Measurements from ENCODE around the gene NCAM1.

Gene NCAM1

GRCh38 chr11:113129261-113129992 is 168.2 kb downstream of the NCAM1 start:
- no peak for DNase-seq

GRCh38 chr11:113131036-113131775 is 170.0 kb downstream of the NCAM1 start:
- no peak for DNase-seq

DNA sequence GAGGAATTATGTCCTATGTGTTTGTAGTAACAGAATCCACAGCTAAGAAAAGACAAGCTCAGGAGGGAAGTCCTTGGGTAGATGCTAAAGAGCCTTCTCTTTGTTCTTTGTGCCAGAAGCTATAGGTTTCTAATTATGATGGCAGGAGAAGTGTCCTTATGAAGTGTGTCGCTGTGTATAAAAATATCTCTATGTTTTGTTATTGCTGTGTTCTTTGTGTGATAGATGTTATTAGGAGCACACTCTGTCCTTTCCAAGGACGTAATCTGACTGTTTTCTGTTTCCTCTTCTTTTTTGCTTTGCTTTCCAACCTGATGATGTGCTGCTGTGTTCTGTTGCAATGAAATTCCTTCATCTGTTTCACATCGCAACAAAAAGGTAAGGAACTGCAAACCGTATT is 171.9 kb downstream of the NCAM1 start:
- DNase-seq = no peak

DNA sequence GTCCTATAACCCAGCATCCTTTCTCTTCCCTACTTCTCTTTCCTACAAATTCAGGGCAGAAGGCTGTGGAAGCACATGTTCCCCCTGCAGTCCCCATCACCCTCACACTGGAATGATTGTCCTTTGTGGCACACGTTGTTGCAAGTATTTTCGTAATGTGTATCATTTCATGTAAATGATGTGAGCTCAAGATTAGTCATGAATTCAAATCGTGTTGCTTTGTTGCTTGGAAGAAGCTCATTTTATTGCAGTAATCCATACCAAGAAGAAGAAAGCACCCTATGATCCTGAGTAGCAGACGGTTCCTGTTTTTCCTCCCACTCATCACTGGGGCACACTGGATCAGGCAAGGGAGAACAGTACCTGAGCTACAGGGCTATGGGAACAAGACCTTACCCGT is 173.4 kb downstream of the NCAM1 start:
- no peak for DNase-seq

GRCh38 chr11:113137713-113138529 is 176.7 kb downstream of the NCAM1 start:
- DNase-seq = peak in 8 of 58 donors; percentile 25 to 59 (median 32)

- DNase-seq = no peak
These were observed 177.5 kb downstream of the NCAM1 start for GRCh38 chr11:113138731-113139130.

- DNase-seq = no peak
These were observed 179.8 kb downstream of the NCAM1 start for GRCh38 chr11:113141010-113141409.

- peak in 6 of 58 donors; percentile 11 to 47 (median 26) for DNase-seq
These were observed 181.3 kb downstream of the NCAM1 start for GRCh38 chr11:113142508-113142907.

DNA sequence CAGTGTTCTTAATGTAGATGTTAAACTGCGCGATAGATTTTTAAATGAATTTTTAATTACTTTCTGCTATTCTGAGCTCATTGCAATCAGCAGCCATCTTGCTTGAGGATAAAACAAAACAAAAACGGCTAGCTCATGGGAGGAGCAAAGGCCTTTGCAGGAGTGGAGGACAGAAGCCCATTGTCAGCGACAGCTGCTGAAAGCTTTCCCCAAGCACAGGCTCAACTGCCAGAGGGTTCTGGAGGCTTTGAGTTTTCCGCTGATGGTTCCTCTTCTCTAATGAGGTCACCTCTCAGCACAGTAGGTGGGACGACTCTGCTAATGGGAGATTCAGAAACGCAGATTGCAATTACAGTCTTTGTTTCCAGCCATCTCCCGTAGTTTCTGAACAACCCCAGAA is 186.0 kb downstream of the NCAM1 start:
- DNase-seq = peak in 47 of 58 donors; percentile 12 to 91 (median 63)

DNA sequence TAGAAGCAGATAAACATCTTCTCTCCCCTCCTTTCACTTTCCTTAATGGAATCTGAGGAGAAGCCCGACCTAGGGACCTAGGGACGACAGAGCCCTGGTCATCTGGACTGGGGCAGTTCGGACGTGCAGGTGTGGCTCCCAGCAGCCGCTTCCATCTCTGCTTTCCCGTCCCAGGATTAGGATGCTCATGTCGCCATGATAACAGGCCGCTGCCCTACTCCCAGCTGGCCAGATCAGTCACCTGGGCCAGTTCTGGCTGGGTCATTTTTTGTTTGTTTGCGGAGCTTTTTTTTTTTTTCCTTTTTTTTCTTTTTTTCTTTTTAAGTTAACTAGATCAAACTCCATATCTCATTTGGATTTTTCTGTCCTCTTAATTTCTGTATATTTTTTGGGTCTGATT is 186.9 kb downstream of the NCAM1 start:
- no peak for DNase-seq

GRCh38 chr11:113148652-113149051 is 187.4 kb downstream of the NCAM1 start:
- DNase-seq = peak in 4 of 58 donors; percentile 19 to 59 (median 39)

- no peak for DNase-seq
These were observed 190.3 kb downstream of the NCAM1 start for GRCh38 chr11:113151521-113151920.

GRCh38 chr11:113152500-113152899 is 191.3 kb downstream of the NCAM1 start:
- no peak for DNase-seq

GRCh38 chr11:113153847-113154246 is 192.6 kb downstream of the NCAM1 start:
- no peak for DNase-seq

DNA sequence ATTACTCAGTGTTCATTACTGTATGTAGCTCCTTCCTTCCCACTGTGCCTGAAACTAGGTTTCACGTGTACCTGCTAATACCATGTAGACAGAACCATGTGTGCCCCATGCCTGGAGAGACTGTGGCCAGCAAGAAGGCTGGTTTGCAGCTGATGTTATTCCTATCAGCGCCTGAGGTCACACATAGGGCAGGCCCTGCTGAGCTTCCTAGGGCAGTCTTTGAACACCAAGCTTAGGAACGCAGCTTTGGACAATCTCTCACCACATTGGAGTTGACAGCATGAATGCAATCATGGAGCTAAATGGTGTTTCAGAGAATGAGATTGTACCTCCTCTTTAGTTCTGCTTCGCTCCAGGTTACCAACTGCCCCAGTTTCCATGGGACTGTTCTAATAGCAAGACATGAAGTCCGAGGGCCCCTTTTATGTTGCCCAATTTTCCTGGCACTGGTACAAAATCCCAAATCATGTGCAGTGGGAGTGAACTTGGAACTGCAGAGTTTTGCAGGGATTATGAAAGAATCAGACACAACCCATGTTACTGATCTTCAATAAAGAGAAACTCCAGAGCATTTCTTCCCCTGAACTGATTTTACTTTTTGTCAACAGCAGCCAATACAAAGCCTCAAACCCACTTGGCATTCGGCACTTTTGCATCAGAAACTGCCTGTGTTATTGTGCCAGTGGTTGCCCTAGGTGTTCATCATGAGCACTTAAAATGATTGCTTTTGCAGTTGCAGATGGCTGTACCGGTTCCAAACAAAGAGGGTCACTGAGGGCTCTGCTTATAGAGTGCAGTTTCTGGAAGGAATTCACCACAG is 199.0 kb downstream of the NCAM1 start:
- no peak for DNase-seq

GRCh38 chr11:113160808-113161124 is 199.5 kb downstream of the NCAM1 start:
- DNase-seq = no peak

DNA sequence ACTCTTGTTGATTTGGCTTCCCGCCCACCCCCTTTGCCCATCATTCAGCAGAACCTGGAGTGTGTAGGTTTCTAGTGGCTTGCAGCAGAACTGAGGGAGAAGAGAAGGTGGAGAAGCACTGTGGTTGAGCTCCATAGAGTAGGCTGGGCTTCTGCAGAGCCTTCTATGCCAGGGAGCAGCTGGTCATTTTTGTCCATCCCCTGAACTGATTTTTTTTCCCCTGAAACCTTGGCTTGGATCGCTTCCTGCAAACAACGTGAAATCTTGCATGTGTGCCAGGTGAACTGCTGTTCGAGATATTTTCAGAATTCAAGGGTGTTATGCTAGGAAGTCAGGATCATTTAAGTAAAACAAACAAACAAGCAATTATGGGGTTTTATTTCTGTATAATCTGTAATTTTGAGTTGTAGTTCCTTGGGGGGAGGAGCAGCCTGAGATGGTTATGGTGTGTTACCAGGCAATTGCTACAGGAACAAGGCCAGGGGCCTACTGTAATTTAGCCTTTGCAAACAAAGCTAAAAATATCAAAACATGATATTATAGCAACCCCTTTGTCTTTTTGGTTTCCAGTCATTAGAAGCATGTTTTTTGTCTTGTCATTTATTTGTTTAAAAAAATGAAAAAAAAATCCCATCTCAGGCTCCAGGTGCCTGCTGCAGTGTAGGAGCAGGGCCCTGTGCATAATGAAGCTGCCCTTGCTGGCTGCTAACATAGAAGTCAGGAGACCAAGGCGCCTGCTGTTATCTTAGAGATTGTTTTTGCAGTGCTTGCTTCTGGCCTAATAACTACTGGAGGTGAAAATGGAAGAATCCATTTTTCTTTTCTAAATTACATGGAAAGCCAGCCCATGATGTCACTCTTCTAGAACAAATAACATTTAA is 200.7 kb downstream of the NCAM1 start:
- DNase-seq = no peak

DNA sequence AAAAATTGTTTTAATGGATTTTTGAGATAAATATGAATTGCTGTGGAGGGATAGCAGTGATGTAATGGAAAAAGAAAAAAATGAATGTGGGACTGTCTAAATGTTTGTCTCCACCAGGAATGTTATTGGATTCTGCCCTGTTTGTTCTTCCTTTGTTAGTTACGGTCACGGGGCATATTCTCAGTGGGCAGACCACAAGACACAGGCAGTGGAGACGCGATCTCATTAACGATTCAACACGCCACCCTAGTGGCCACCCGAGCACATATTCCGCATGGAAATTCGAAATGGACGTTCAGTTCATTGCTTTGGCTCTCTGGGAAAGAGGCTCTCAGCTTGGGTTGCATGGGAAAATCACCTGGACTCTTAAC is 201.4 kb downstream of the NCAM1 start:
- peak in 33 of 58 donors; percentile 8 to 78 (median 53) for DNase-seq

- DNase-seq = peak in 2 of 58 donors; percentile 19 to 23
These were observed 202.2 kb downstream of the NCAM1 start for GRCh38 chr11:113163291-113164030.

All from anterior cingulate cortex (tissue), 58 donors.